Mucosa of descending colon (tissue), 3 donors: Measurements from ENCODE around the gene LITAF. TPM values are rescaled to one million over a fixed set of nuclear protein-coding genes. Genes with fewer than 3 reads are reported as not detected.
"Not testable (repeated sequence)": the region's sequence is repeated elsewhere in the genome, so short reads cannot be mapped to it uniquely, and the experiment has no call there.

Source experiments
- ATAC-seq: fragments of 200-7000 bp; cut with Tn5 transposase; one replicate; pipeline ENCODE4 v1.9.1; 2020; ENCODE audit warnings: mild to moderate bottlenecking, moderate library complexity
- DNase-seq, 3 donors: peaks; one replicate each; pipeline ENCODE4 v3.0.0-alpha.2; 2020
- H3K36me3 ChIP-seq: fragments of 200-600 bp; one replicate; pipeline ENCODE4 v1.8.0; 2021; ENCODE audit warnings: low read depth, mild to moderate bottlenecking
- H3K4me1 ChIP-seq: fragments of 200-600 bp; one replicate; pipeline ENCODE4 v1.8.0; 2021; ENCODE audit warnings: low read depth, mild to moderate bottlenecking
- H3K4me3 ChIP-seq: fragments of 200-600 bp; one replicate; pipeline ENCODE4 v1.8.0; 2021; ENCODE audit warnings: mild to moderate bottlenecking
- H3K9me3 ChIP-seq: fragments of 200-600 bp; one replicate; pipeline ENCODE4 v1.8.0; 2021; ENCODE audit warnings: mild to moderate bottlenecking
- intact Hi-C, 2 donors: fragments of 100-400 bp; cut with DNase I in 1 of 2; cut with micrococcal nuclease in 1 of 2; formaldehyde crosslinking; loops; one replicate each; pipeline versions ENCODE4 v1.11.0 to v1.11.1; 2022; cut with DNase I, micrococcal nuclease
- total RNA-seq, 3 donors: library from RNA; stranded (reverse); fragmentation: NEBNext Ultra II Directional in 2 of 3; extraction: Animal tissue kit (Norgen Biotek cat#: 25700) in 2 of 3; gene quantifications; one replicate each; pipeline versions ENCODE4 v1.2.1 to v1.2.4, GENCODE V29; 2021 to 2023
- TF ChIP-seq, protein P1 (sequence below): fragments of 200-600 bp; IDR thresholded peaks from one replicate; pipeline ENCODE4 v1.8.0; 2022; ENCODE audit warnings: antibody characterized with exemption, mild to moderate bottlenecking
- donor health status: DM: no; HTN: no; CAD: no; lungs with moderate emphysema.
- donor health status: DM: no; HTN: no; CAD: no.
- donor health status: DM: no; HTN: yes; CAD: no.

LITAF gene
- total RNA-seq, 3 donors from 2014 or later: 140 to 308 (median 246) TPM

DNA sequence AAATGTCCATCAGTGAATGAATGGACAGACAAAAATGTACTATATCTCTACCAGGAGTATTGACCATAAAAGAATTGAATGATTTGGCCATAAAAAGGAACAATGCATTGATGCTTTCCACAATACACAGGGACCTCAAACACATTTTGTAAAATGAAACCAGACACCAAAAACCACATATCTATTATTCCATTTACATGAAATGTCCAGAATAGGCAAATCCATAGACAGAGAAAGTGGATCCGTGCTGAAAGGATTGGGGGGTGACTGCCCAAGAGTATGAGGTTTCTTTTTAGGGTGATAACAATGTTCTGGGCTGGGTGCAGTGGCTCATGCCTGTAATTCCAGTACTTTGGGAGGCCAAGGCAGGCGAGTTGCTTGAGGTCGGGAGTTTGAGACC lies 6.9 kb upstream of the LITAF start:
- ATAC-seq (no peak), DNase-seq (peak in 1 of 3 donors; percentile 20)
- Histone ChIP-seq H3K9me3 (no peaks in the 10 kb centered on the region), H3K4me3 (no peak overlapping the region), H3K4me1 (peaks cover 12% of the 10 kb centered on the region), H3K36me3 (no peaks in the 10 kb centered on the region)
- intact Hi-C loops: no loop called here
- TF ChIP-seq, protein P1, sequence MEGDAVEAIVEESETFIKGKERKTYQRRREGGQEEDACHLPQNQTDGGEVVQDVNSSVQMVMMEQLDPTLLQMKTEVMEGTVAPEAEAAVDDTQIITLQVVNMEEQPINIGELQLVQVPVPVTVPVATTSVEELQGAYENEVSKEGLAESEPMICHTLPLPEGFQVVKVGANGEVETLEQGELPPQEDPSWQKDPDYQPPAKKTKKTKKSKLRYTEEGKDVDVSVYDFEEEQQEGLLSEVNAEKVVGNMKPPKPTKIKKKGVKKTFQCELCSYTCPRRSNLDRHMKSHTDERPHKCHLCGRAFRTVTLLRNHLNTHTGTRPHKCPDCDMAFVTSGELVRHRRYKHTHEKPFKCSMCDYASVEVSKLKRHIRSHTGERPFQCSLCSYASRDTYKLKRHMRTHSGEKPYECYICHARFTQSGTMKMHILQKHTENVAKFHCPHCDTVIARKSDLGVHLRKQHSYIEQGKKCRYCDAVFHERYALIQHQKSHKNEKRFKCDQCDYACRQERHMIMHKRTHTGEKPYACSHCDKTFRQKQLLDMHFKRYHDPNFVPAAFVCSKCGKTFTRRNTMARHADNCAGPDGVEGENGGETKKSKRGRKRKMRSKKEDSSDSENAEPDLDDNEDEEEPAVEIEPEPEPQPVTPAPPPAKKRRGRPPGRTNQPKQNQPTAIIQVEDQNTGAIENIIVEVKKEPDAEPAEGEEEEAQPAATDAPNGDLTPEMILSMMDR: no peak

GRCh38 chr16:11593076-11593475 lies 6.4 kb upstream of the LITAF start:
- H3K4me3 ChIP-seq, H3K9me3 ChIP-seq, ATAC-seq, H3K36me3 ChIP-seq, intact Hi-C loops: not testable (repeated sequence)
- peak in 1 of 3 donors; percentile 19 for DNase-seq
- peaks cover 12% of the 10 kb centered on the region for H3K4me1 ChIP-seq

DNA sequence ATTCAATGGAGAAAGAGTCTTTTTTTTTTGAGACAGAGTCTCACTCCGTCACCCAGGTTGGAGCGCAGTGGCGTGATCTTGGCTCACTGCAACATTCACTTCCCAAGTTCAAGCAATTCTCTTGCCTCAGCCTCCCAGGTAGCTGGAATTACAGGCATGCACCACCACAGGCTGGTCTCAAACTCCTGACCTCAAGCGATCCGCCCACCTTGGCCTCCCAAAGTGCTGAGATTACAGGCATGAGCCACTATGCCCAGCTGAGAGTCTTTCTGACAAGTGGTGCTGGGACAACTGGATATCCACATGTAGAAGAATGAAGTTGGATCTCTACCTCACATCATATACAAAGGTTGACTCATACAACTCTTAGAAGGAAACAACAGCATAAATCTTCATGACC lies 4.9 kb upstream of the LITAF start:
- H3K4me1 ChIP-seq, intact Hi-C loops, H3K4me3 ChIP-seq, H3K9me3 ChIP-seq, H3K36me3 ChIP-seq: not testable (repeated sequence)
- DNase-seq (peak in 2 of 3 donors; percentile 19 to 27), ATAC-seq (peak; percentile 31)

- DNase-seq (no peak), ATAC-seq (no peak)
- H3K4me3 ChIP-seq: no peak overlapping the region
- no peaks in the 10 kb centered on the region for H3K9me3 ChIP-seq
- intact Hi-C loops: no loop called here
- no peaks in the 10 kb centered on the region for H3K36me3 ChIP-seq
- H3K4me1 ChIP-seq: no peaks in the 10 kb centered on the region
- TF ChIP-seq, protein P1: no peak
These were observed 2.5 kb upstream of the LITAF start for GRCh38 chr16:11589198-11589550.

DNA sequence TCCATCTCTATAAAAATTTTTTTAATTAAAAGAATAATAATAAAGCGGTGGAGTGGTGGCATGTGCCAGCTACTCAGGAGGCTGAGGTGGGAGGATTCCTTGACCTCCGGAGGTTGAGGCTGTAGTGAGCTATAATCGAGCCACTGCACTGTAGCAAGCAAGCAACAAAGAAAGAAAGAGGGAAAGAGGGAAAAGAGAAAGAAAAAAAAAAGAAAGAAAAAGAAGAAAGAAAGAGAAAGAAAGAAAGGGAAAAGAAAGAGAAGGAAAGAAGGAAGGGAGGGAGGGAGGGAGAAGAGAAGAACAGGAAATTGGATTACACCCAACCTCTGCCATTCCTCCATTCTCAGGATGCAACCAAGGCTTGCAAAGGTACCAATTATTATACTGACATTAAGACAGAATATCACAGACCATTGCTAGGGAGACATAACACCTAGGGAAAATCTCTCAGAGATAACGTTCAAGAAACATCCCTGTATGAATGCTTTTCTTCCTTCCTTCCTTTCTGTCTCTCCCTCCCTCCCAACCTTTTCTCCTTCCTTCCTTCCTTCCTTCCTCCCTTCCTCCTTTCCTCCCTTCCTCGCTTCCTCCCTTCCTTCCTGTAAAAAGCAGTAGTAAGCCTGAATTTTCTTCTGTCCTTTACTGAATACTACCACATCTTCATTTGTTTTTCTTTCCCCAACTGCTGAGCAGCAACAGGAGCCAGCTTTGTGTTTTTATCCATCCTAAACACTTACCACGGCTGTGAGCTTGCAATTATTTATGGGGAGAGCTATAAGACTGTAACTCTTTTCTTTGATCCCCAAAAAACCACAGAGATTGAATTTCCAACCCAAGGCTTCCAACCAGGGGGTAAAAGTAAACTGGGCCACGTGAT lies 1.8 kb upstream of the LITAF start:
- no peaks in the 10 kb centered on the region for H3K9me3 ChIP-seq
- no peaks in the 10 kb centered on the region for H3K36me3 ChIP-seq
- ATAC-seq: no peak
- TF ChIP-seq, protein P1: no peak
- DNase-seq: no peak
- H3K4me1 ChIP-seq: peaks cover 6% of the 10 kb centered on the region
- H3K4me3 ChIP-seq: no peak overlapping the region
- intact Hi-C loops: no loop called here

GRCh38 chr16:11587643-11588247 lies 1.0 kb upstream of the LITAF start:
- Histone ChIP-seq H3K36me3 (no peaks in the 10 kb centered on the region), H3K4me1 (peaks cover 13% of the 10 kb centered on the region), H3K9me3 (no peaks in the 10 kb centered on the region), H3K4me3 (no peak overlapping the region)
- ATAC-seq: no peak
- intact Hi-C loops: no loop called here
- DNase-seq: peak in 2 of 3 donors; percentile 26 to 55
- TF ChIP-seq, protein P1: no peak
